Measurements from ENCODE around the gene C16orf96.

- TF ChIP-seq EZH2phosphoT487 (IDR thresholded peaks at IDR 0.05; ENCODE audit: low read depth), result no peak
- no peak for TF ChIP-seq CTCF (IDR thresholded peaks at IDR 0.05; ENCODE audit: low read depth, low read length)
Observed at GRCh38 chr16:4636196-4636595, 80.1 kb downstream of the C16orf96 start.
